Cardiac muscle cell (in vitro differentiated cells and primary cell): ENCODE results near the gene ZNF714. TPM values are rescaled to one million over a fixed set of nuclear protein-coding genes. Genes with fewer than 3 reads are reported as not detected.

Experiments
- DNase-seq, 2 donors: peaks; one replicate each; pipeline versions ENCODE4 v3.0.0 to v3.0.0-alpha.2; 2010 to 2017; ENCODE audit warnings: low read depth in 1 of 2, low spot score in 1 of 2
- H3K27ac ChIP-seq: fragments of 200-600 bp; sonication (generic); 2 replicates; pipeline ENCODE4 v1.5.1; 2016
- H3K27me3 ChIP-seq: fragments of 200-600 bp; sonication (generic); 2 replicates; pipeline ENCODE4 v1.6.0; 2016; ENCODE audit warnings: control low read depth
- H3K36me3 ChIP-seq: fragments of 200-600 bp; sonication (generic); 2 replicates; pipeline ENCODE4 v1.5.1; 2016; ENCODE audit warnings: control low read depth
- H3K4me1 ChIP-seq: fragments of 200-600 bp; sonication (generic); 2 replicates; pipeline ENCODE4 v1.8.1; 2017; ENCODE audit warnings: low read depth, mild to moderate bottlenecking, mixed run types
- H3K4me3 ChIP-seq: fragments of 200-600 bp; sonication (generic); 2 replicates; pipeline ENCODE4 v1.5.1; 2016; ENCODE audit warnings: mild to moderate bottlenecking
- H3K9me3 ChIP-seq: fragments of 200-600 bp; sonication (generic); 2 replicates; pipeline ENCODE4 v1.5.1; 2017; ENCODE audit warnings: low read depth, mild to moderate bottlenecking, control low read depth
- CTCF ChIP-seq: IDR thresholded peaks from 2 replicates; pipeline ENCODE4 v1.5.1; 2012; ENCODE audit warnings: low read depth, mild to moderate bottlenecking, low read length
- polyA plus RNA-seq: library from polyadenylated mRNA; unstranded; fragments of >200 nt; fragmentation: Nextera tagmentation; extraction: Ambion mirVana; gene quantifications from 2 replicates; pipeline ENCODE4 v1.2.1, GENCODE V29; 2016
- total RNA-seq: library from RNA; depleted of rRNA; stranded (reverse); fragments of >200 nt; gene quantifications from 2 replicates; pipeline ENCODE4 v1.2.3, GENCODE V29; 2016

ZNF714 gene
- total and polyA plus RNA-seq, 2 experiments from 2014 or later = 12.5 to 17.3 TPM

- Histone ChIP-seq H3K4me3 (no peak overlapping the region), H3K27me3 (no peaks in the 10 kb centered on the region), H3K36me3 (no peaks in the 10 kb centered on the region), H3K4me1 (no peaks in the 10 kb centered on the region), H3K27ac (no peak overlapping the region), H3K9me3 (no peaks in the 10 kb centered on the region)
- TF ChIP-seq CTCF = no peak
- DNase-seq = no peak
Measured at GRCh38 chr19:21065336-21065735, 16.7 kb upstream of the ZNF714 start.

- Histone ChIP-seq H3K36me3 (no peaks in the 10 kb centered on the region), H3K9me3 (no peaks in the 10 kb centered on the region), H3K27me3 (no peaks in the 10 kb centered on the region), H3K4me1 (peaks cover 7% of the 10 kb centered on the region), H3K27ac (no peak overlapping the region), H3K4me3 (no peak overlapping the region)
- no peak for TF ChIP-seq CTCF
- DNase-seq = peak in 1 of 2 donors; percentile 35
Measured at GRCh38 chr19:21084343-21084742, 2.3 kb downstream of the ZNF714 start.

GRCh38 chr19:21087871-21088270 lies 5.9 kb downstream of the ZNF714 start:
- peak in 1 of 2 donors; percentile 20 for DNase-seq
- H3K36me3 ChIP-seq = no peaks in the 10 kb centered on the region
- H3K4me1 ChIP-seq = peaks cover 4% of the 10 kb centered on the region
- no peaks in the 10 kb centered on the region for H3K27me3 ChIP-seq
- no peak for TF ChIP-seq CTCF
- H3K27ac ChIP-seq = no peak overlapping the region
- no peaks in the 10 kb centered on the region for H3K9me3 ChIP-seq
- H3K4me3 ChIP-seq = no peak overlapping the region

GRCh38 chr19:21092109-21092508 lies 10.1 kb downstream of the ZNF714 start:
- peak in 1 of 2 donors; percentile 71 for DNase-seq
- Histone ChIP-seq H3K27me3 (no peaks in the 10 kb centered on the region), H3K4me1 (peaks cover 4% of the 10 kb centered on the region), H3K36me3 (no peaks in the 10 kb centered on the region), H3K27ac (peak overlapping the region; percentile 43), H3K4me3 (no peak overlapping the region), H3K9me3 (no peaks in the 10 kb centered on the region)
- no peak for TF ChIP-seq CTCF

- Histone ChIP-seq H3K4me3 (no peak overlapping the region), H3K4me1 (no peaks in the 10 kb centered on the region), H3K27ac (no peak overlapping the region), H3K9me3 (no peaks in the 10 kb centered on the region), H3K27me3 (no peaks in the 10 kb centered on the region), H3K36me3 (no peaks in the 10 kb centered on the region)
- DNase-seq = no peak
- TF ChIP-seq CTCF = no peak
Measured at GRCh38 chr19:21094347-21095025, 12.5 kb downstream of the ZNF714 start.

GRCh38 chr19:21098291-21098690 lies 16.3 kb downstream of the ZNF714 start:
- H3K27ac ChIP-seq = no peak overlapping the region
- H3K4me3 ChIP-seq = no peak overlapping the region
- no peaks in the 10 kb centered on the region for H3K36me3 ChIP-seq
- no peak for DNase-seq
- TF ChIP-seq CTCF = no peak
- no peaks in the 10 kb centered on the region for H3K9me3 ChIP-seq
- no peaks in the 10 kb centered on the region for H3K27me3 ChIP-seq
- H3K4me1 ChIP-seq = peaks cover 3% of the 10 kb centered on the region
